NCI-H510A (cell line): Measurements from ENCODE around the gene SYCE1.
"Not testable (repeated sequence)": the region's sequence is repeated elsewhere in the genome, so short reads cannot be mapped to it uniquely, and the experiment has no call there.

Experiments
- DNase-seq: peaks from one replicate; lab custom pipeline; 2025; lab: John Stamatoyannopoulos, UW

Gene SYCE1, protein sequence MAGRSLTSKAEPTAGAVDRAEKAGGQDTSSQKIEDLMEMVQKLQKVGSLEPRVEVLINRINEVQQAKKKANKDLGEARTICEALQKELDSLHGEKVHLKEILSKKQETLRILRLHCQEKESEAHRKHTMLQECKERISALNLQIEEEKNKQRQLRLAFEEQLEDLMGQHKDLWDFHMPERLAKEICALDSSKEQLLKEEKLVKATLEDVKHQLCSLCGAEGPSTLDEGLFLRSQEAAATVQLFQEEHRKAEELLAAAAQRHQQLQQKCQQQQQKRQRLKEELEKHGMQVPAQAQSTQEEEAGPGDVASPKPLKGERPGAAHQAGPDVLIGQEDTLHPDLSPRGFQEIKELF

GRCh38 chr10:133565441-133566294 is at the start of gene SYCE1:
Gene SYCE1 (minus strand): TSS chr10:133565583. CDS start chr10:133565529, 54 bp downstream.
- no peak for DNase-seq

GRCh38 chr10:133614830-133615580 is 49.6 kb upstream of the SYCE1 start:
- DNase-seq: no peak

- DNase-seq: no peak
Observed at GRCh38 chr10:133613699-133614098, 48.3 kb upstream of the SYCE1 start.

DNA sequence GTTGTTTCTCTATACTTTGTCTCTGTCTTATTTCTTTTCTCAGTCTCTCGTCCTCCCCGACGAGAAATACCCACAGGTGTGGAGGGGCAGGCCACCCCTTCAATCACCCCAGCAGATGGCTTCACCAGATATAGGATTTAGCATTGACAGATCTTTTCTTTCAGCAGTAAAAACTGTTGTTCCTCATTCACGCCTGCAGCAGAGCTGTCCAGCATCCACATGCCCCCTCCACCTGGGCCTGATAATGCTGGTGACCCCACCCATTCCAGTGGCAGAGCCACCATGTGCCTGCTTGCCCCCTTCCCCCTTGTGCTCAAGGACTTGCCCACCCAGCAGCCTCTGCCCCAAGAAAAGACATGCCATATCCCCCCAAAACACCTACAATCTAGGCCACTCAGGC is 45.7 kb upstream of the SYCE1 start:
- DNase-seq: no peak

GRCh38 chr10:133608855-133609254 is 43.5 kb upstream of the SYCE1 start:
- DNase-seq: no peak

DNA sequence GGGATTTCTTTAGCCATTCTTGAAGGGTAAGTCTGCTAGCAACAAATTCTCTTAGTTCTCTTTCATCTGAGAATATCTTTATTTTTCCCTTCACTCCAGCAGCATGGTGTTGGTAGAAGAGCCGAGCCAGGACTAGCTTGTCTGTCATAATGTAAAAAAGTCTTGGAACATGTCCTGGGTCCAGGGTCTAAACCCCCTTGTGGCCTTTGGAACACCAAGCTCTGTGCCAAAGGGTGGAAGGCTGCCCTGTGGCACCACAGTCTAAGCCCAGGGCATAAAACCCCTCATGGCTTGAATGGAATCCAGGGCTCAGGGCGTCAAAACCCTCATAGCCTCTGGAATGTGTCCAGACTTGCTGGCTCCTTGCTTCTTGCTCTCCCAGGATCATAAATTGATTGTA is 38.1 kb upstream of the SYCE1 start:
- DNase-seq: not testable (repeated sequence)

DNA sequence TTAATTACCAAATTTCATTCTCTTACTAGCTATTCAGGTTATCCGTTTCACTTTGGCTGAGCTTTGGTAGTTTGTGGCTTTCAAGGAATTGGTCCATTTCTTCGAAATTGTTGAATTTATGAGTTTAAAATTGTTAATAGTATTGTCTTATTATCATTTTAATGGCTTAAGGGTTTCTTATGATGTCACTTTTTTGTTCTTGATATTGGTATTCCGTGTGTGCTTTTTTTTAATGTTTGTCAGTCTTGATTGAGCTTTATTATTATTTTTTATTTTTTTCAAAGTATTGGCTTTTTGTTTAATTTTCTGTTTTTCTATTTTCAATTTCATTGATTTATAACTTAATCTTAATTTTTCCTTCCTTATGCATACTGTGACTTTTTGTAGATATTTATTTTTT is 35.3 kb upstream of the SYCE1 start:
- no peak for DNase-seq

DNA sequence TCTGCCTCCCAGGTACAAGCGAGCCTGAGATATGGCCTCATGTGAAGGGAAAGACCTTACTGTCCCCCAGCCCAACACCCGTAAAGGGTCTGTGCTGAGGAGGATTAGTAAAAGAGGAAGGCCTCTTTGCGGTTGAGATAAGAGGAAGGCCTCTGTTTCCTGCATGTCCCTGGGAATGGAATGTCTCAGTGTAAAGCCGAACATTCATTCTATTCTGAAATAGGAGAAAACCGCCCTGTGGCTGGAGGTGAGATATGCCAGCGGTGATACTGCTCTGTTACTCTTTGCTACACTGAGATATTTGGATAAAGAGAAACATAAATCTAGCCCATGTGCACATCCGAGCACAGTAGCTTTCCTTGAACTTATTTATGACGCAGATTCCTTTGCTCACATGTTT is 34.5 kb upstream of the SYCE1 start:
- not testable (repeated sequence) for DNase-seq

DNA sequence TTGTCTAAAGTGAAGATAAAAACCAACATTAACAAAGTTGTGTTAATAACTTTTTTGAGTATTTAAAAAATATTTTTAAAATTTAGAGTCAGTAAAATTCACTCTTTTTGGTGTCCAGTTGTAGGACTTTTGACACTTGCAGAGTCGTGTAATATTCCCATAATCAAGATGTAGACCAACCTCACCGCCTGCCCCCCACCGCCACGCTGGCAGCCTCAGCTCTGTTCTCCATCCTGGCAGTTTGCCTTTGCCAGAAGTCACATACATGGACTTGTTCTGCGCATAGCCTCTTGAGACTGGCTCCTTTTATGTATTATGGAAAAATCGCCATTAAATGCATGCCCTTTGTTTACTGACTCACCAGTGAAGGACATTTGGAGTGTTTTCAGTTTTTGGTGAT is 27.3 kb upstream of the SYCE1 start:
- no peak for DNase-seq

- DNase-seq: no peak
Observed at GRCh38 chr10:133590970-133591359, 25.6 kb upstream of the SYCE1 start.

- no peak for DNase-seq
Observed at GRCh38 chr10:133590226-133590969, 25.0 kb upstream of the SYCE1 start.

DNA sequence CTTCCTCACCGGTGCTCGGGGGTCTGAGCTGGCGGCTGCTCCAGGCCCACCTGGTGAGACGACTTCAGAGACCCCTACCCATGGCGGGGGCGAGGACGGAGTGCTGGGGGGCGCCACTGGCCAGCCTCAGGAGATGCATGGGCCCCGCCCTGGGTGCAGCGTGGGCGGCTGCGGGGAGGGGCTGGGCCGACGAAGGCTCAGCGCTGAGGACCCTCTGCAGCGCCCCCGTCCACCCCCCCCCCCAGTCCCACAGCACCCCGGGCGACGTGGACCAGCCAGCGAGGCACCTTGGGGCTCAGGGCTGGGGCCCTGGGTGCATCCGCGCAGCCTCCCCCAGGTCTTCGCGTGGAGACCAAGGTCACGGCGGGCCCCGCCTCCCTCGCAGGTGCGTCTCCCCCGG is 11.7 kb upstream of the SYCE1 start:
- DNase-seq: not testable (repeated sequence)

DNA sequence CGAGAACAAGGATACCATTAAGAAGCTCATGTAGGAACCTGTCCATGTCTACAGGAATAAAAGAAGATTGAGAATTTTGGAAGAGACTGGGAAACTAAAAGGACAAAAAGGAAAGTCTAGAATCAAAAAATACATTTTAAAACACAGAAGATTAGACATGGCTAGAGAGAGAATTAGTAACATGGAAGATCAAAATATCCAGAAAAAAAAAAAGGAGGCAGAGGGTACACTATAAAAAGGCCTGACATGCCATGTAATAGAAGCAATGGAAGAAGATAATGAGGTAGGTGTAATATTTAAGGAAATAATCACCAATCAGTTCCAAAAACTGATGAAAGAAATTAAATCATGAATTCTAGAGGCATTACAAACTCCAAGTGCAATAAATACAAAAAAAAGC is 8.1 kb upstream of the SYCE1 start:
- DNase-seq: not testable (repeated sequence)

GRCh38 chr10:133572055-133572454 is 6.7 kb upstream of the SYCE1 start:
- DNase-seq: not testable (repeated sequence)

- DNase-seq: not testable (repeated sequence)
Observed at GRCh38 chr10:133569801-133570200, 4.4 kb upstream of the SYCE1 start.

- not testable (repeated sequence) for DNase-seq
Observed at GRCh38 chr10:133568831-133569527, 3.6 kb upstream of the SYCE1 start.

GRCh38 chr10:133568287-133568614 is 2.9 kb upstream of the SYCE1 start:
- DNase-seq: no peak

DNA sequence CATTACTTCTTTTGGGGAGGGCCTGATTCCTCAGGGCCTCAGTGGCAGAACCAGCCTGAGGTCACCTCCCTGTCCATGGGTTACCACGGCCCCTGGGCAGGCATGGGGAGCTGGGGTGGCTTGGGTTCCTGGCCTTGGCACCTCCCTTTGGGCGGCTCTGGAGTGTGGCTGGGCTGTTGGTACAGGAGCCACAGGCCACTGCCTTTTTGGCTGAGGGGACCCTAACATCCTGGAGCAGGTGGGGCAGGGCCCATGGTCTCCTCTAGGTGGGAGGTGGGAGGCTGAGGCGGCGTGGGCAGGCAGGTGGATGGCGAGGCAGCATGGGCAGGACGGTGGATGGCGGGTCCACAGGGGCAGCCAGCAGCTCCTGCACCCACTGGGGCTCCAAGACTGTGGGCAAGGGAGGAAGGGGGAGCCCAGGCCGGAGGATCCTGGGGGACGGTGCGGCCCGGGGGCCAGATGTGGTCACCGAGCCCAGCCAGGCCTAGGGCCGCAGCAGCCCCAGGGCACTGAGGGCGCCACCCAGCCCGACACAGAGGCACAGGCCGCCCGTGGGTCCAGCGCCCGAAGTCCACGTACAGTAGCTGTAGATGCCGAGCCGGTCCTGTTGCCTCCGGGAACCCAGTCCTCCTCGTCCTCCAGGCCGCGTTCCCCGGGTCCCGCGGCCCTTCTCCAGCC is 2.4 kb upstream of the SYCE1 start:
- no peak for DNase-seq

DNA sequence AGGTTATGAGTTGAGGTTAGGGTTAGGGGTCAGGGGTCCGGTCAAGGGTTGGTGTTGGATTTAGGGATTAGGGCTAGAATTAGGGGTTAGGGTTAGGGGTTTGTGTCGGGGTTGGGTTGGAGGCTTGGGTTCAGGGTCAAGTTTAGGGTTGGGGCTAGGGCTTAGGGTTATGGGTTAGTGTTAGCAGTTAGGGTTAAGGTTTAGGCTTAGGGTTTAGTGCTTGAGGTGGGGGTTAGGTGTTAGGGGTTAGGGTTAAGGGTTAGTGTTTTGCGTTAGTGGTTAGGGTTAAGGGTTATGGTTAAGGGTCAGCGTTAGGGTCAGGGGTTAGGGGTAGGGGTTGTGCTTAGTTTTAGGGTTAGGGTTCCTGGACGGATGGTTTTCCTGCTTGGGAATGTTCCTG is 1.7 kb upstream of the SYCE1 start:
- DNase-seq: no peak

GRCh38 chr10:133564816-133565215 is 567 bp downstream of the SYCE1 start:
- no peak for DNase-seq

GRCh38 chr10:133559216-133559615 is 6.2 kb downstream of the SYCE1 start:
- DNase-seq: no peak
